ENCODE data around the gene KRT79. TPM values are rescaled to one million over a fixed set of nuclear protein-coding genes. Genes with fewer than 3 reads are reported as not detected.
A peak's percentile ranks its signal among the peaks of the same experiment; 100 is the strongest.
"Not testable (repeated sequence)": the region's sequence is repeated elsewhere in the genome, so short reads cannot be mapped to it uniquely, and the experiment has no call there.

KRT79 gene
- total and polyA plus RNA-seq, 9 of the 15 experiments (the other 6 are each of a cell fraction or from before 2014, with no cell fraction given) = 0.03 to 2.3 (median 0.23) TPM; not detected in 2

DNA sequence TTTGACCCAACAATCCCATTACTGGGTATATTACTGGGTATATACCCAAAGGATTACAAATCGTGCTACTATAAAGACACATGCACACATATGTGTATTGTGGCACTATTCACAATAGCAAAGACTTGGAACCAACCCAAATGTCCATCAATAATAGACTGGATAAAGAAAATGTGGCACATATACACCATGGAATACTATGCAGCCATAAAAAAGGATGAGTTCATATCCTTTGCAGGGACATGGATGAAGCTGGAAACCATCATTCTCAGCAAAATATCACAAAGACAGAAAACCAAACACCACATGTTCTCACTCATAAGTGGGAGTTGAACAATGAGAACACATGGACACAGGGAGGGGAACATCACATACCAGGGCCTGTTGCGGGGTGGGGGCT lies 22.0 kb upstream of the KRT79 start:
- in situ Hi-C loops (cut with MboI); H2AFZ ChIP-seq (ENCODE audit: low read depth, low read length); FAIRE-seq; H3K4me1 ChIP-seq (replicated peaks in 1 of 2; ENCODE audit: control insufficient read depth in 2 of 2, insufficient read depth in 2 of 2, low read length in 2 of 2); H3K9ac ChIP-seq (ENCODE audit: insufficient read depth in 1 of 2, low read depth in 2 of 2, low read length in 2 of 2); H3K36me3 ChIP-seq (ENCODE audit: control insufficient read depth, insufficient read depth, low read length); H4K20me1 ChIP-seq (replicated peaks; ENCODE audit: control insufficient read depth, insufficient read depth, low read length); H3K79me2 ChIP-seq (ENCODE audit: control insufficient read depth, insufficient read depth, low read length); intact Hi-C loops (cut with micrococcal nuclease); H3K4me3 ChIP-seq; CTCF ChIA-PET (ENCODE audit: low intra/inter-chr PET ratio); H3K4me2 ChIP-seq (ENCODE audit: insufficient read depth, low read length); DNase-seq (ENCODE audit: extremely low read depth in 1 of 4, low spot score in 3 of 4); H3K9me1 ChIP-seq (ENCODE audit: control insufficient read depth, insufficient read depth, low read length); H3K9me3 ChIP-seq (replicated peaks; ENCODE audit: control insufficient read depth, insufficient read depth, low read depth, low read length); BruUV-seq (replicated peaks); ATAC-seq; H3K27ac ChIP-seq (ENCODE audit: extremely low read depth, low read depth, low read length): not testable (repeated sequence)
- WGBS (ENCODE audit: insufficient coverage, low coverage, missing lambda C conversion rate) = 10% methylated on average over 2 of the region's 2 CpGs
- H3K27me3 ChIP-seq (ENCODE audit: control insufficient read depth in 2 of 2, insufficient read depth in 2 of 2, low read length in 2 of 2) = peaks cover 4 to 33% of the 10 kb centered on the region in 2 experiments; a peak in 3 of 5 replicates
- TF ChIP-seq ZNF146 (CRISPR knock-in tag; IDR thresholded peaks at IDR 0.05; ENCODE audit: unreplicated experiment) (peak; percentile 30), KDM1A (IDR thresholded peaks at IDR 0.05) (peak in 1 of 2 experiments; percentile 29; a peak in 1 of 4 replicates)
- POLR2A ChIA-PET = interaction anchor here (0.9 kb wide), 1 partner anchor 164 kb away, joined by 3 read pairs; no protein-coding TSS in a partner anchor

GRCh38 chr12:52851787-52852186 lies 17.7 kb upstream of the KRT79 start:
- in situ Hi-C loops (cut with MboI) = no loop called here
- POLR2A ChIA-PET = interaction anchor here (0.9 kb wide), 1 partner anchor 145 kb away, joined by 3 read pairs; no protein-coding TSS in a partner anchor
- BruUV-seq (replicated peaks) = no TSS peak

More at GRCh38 chr12:52851787-52852186, 17.7 kb upstream of the KRT79 start:
- H3K9me1 ChIP-seq (ENCODE audit: control insufficient read depth, insufficient read depth, low read length) = no peaks in the 10 kb centered on the region
- no peaks in the 10 kb centered on the region for H3K36me3 ChIP-seq (ENCODE audit: control insufficient read depth, insufficient read depth, low read length)
- H3K4me3 ChIP-seq = no peak overlapping the region
- peaks cover 17 to 51% of the 10 kb centered on the region in 2 experiments; a peak in 4 of 5 replicates for H3K27me3 ChIP-seq (ENCODE audit: control insufficient read depth in 2 of 2, insufficient read depth in 2 of 2, low read length in 2 of 2)
- no peak overlapping the region for H3K27ac ChIP-seq (ENCODE audit: extremely low read depth, low read depth, low read length)
- CTCF ChIA-PET (ENCODE audit: low intra/inter-chr PET ratio) = no interaction called here
- ATAC-seq (no peak), FAIRE-seq (no peak), DNase-seq (ENCODE audit: extremely low read depth in 1 of 4, low spot score in 3 of 4) (no peak)
- no peak overlapping the region for H3K9ac ChIP-seq (ENCODE audit: insufficient read depth in 1 of 2, low read depth in 2 of 2, low read length in 2 of 2)
- H3K4me2 ChIP-seq (ENCODE audit: insufficient read depth, low read length) = no peak overlapping the region
- H3K9me3 ChIP-seq (replicated peaks; ENCODE audit: control insufficient read depth, insufficient read depth, low read depth, low read length) = no peaks in the 10 kb centered on the region
- no peaks in the 10 kb centered on the region for H3K79me2 ChIP-seq (ENCODE audit: control insufficient read depth, insufficient read depth, low read length)
- intact Hi-C loops (cut with micrococcal nuclease) = no loop called here
- H2AFZ ChIP-seq (ENCODE audit: low read depth, low read length) = no peak overlapping the region
- 0 out of 2 replicates have a peak, but pooled peaks cover 6% of the 10 kb centered on the region for H4K20me1 ChIP-seq (replicated peaks; ENCODE audit: control insufficient read depth, insufficient read depth, low read length)
- no peak for TF ChIP-seq ZNF511 (CRISPR knock-in tag; IDR thresholded peaks at IDR 0.05)
- no peak for TF ChIP-seq RAD21 (CRISPR knock-in tag; conservative IDR thresholded peaks at IDR 0.05 in 1 of 2, IDR thresholded peaks at IDR 0.05 in 1 of 2)
- TF ChIP-seq COPS2 (conservative IDR thresholded peaks at IDR 0.05) = no peak
- no peak for TF ChIP-seq BRF1 (IDR thresholded peaks at IDR 0.05; ENCODE audit: borderline replicate concordance, extremely low read depth, insufficient read length)
- TF ChIP-seq SIN3B (IDR thresholded peaks at IDR 0.05; ENCODE audit: low read depth) = no peak
- TF ChIP-seq, protein P1, sequence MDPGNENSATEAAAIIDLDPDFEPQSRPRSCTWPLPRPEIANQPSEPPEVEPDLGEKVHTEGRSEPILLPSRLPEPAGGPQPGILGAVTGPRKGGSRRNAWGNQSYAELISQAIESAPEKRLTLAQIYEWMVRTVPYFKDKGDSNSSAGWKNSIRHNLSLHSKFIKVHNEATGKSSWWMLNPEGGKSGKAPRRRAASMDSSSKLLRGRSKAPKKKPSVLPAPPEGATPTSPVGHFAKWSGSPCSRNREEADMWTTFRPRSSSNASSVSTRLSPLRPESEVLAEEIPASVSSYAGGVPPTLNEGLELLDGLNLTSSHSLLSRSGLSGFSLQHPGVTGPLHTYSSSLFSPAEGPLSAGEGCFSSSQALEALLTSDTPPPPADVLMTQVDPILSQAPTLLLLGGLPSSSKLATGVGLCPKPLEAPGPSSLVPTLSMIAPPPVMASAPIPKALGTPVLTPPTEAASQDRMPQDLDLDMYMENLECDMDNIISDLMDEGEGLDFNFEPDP (CRISPR knock-in tag; IDR thresholded peaks at IDR 0.05) = no peak
- TF ChIP-seq NCOA2 (IDR thresholded peaks at IDR 0.05; ENCODE audit: partially characterized antibody in 2 of 2) = no peak
- no peak for TF ChIP-seq ZFP30 (CRISPR knock-in tag; IDR thresholded peaks at IDR 0.05; ENCODE audit: borderline replicate concordance)
- TF ChIP-seq THAP7 (CRISPR knock-in tag; IDR thresholded peaks at IDR 0.05) = no peak
- no peak for TF ChIP-seq MAFF (IDR thresholded peaks at IDR 0.05; ENCODE audit: low read length)
- no peaks in the 10 kb centered on the region for H3K4me1 ChIP-seq (replicated peaks in 1 of 2; ENCODE audit: control insufficient read depth in 2 of 2, insufficient read depth in 2 of 2, low read length in 2 of 2)

All from K562 (cell line).